Omental fat pad (tissue), 4 donors: ENCODE data around the gene EYA3. TPM values are rescaled to one million over a fixed set of nuclear protein-coding genes. Genes with fewer than 3 reads are reported as not detected.
A peak's percentile ranks its signal among the peaks of the same experiment; 100 is the strongest.

Experiments
- ATAC-seq: fragments of 150-250 bp; one replicate; pipeline ENCODE4 v1.9.1; 2016; ENCODE audit warnings: mild to moderate bottlenecking, moderate library complexity; ENCODE audit not compliant: low FRiP score
- DNase-seq: peaks from one replicate; pipeline ENCODE4 v3.0.0-alpha.2; 2019; ENCODE audit warnings: low spot score
- CTCF ChIP-seq, 3 donors: fragments of 450-650 bp; IDR thresholded peaks; one replicate each; pipeline ENCODE4 v1.5.1; 2016 to 2017; ENCODE audit warnings: antibody characterized with exemption in 3 of 3, mild to moderate bottlenecking in 3 of 3, moderate library complexity in 2 of 3
- total RNA-seq, 4 donors: library from RNA; depleted of rRNA; stranded (reverse); fragments of >200 nt; gene quantifications; one replicate each; pipeline ENCODE4 v1.1.0, GENCODE V29; 2016

The EYA3 gene
- total RNA-seq, 4 donors from 2014 or later, result 7.5 to 19.6 (median 14.6) TPM

DNA sequence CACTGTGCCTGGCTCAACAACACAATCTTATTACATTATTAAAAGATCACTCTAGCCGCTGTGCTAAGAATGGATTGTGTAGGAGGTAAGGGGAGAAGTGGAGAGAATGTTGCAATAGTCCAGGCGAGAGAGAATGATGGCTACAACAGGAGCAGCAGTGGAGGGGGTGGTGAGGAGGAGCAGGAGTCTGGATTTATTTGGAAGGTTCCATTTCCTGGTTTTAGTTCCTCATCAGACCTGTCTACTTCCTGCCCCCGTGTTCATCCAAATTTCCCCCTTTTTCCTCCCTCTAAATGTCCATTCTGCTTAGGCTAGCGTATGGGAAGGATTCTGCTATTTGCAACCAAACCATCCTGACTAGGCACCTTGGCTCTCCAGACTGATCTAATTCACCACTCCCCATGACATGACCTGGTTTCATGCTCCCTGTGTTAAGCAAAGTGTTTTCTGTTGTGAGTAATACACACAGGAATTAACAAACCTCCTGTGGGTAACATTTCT, 35.1 kb upstream of the EYA3 start:
- no peak for DNase-seq
- ATAC-seq, result peak; percentile 70
- TF ChIP-seq CTCF (IDR thresholded peaks at IDR 0.05), result no peak

GRCh38 chr1:28122183-28122582, 33.8 kb upstream of the EYA3 start:
- ATAC-seq (no peak), DNase-seq (no peak)
- TF ChIP-seq CTCF (IDR thresholded peaks at IDR 0.05), result no peak

DNA sequence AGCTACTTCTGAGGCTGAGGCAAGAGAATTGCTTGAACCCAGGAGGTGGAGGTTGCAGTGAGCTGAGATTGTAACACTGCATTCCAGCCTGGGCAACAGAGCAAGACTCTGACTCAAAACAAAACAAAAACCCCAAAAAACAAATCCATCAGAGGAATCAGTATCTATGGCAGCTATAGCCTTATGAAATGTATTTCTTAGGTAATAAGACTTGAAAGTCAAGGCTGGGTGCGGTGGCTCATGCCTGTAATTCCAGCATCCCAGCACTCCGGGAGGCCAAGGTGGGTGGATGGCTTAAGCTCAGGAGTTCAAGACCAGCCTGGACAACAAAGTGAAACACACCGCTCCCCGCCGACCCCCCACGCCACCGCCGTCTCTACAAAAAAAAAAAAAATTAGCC, 31.1 kb upstream of the EYA3 start:
- no peak for TF ChIP-seq CTCF (IDR thresholded peaks at IDR 0.05)

GRCh38 chr1:28118640-28119307, 30.4 kb upstream of the EYA3 start:
- no peak for DNase-seq
- ATAC-seq, result no peak
- no peak for TF ChIP-seq CTCF (IDR thresholded peaks at IDR 0.05)

More for the DNA sequence above, 31.1 kb upstream of the EYA3 start:
- no peak for DNase-seq
- ATAC-seq, result no peak

GRCh38 chr1:28115267-28115666, 26.9 kb upstream of the EYA3 start:
- no peak for ATAC-seq
- TF ChIP-seq CTCF (IDR thresholded peaks at IDR 0.05), result no peak
- DNase-seq, result no peak

- no peak for TF ChIP-seq CTCF (IDR thresholded peaks at IDR 0.05)
- ATAC-seq, result no peak
- DNase-seq, result no peak
Observed at GRCh38 chr1:28114844-28115243, 26.4 kb upstream of the EYA3 start.

GRCh38 chr1:28113242-28113572, 24.8 kb upstream of the EYA3 start:
- DNase-seq (no peak), ATAC-seq (no peak)
- TF ChIP-seq CTCF (IDR thresholded peaks at IDR 0.05), result no peak
